Activated CD8-positive, alpha-beta memory T cell treated with anti-CD3 and anti-CD28 coated beads for 48 hours (primary cell): ENCODE data around the gene CHRNA4.
A peak's percentile ranks its signal among the peaks of the same experiment; 100 is the strongest.
"Not testable (repeated sequence)": the region's sequence is repeated elsewhere in the genome, so short reads cannot be mapped to it uniquely, and the experiment has no call there.

ENCODE experiments used
- DNase-seq, 3 experiments: peaks; one replicate each; pipeline ENCODE4 v3.0.0-alpha.2; 2020; ENCODE audit warnings: low read depth in 2 of 3, low spot score in 2 of 3

Gene CHRNA4

DNA sequence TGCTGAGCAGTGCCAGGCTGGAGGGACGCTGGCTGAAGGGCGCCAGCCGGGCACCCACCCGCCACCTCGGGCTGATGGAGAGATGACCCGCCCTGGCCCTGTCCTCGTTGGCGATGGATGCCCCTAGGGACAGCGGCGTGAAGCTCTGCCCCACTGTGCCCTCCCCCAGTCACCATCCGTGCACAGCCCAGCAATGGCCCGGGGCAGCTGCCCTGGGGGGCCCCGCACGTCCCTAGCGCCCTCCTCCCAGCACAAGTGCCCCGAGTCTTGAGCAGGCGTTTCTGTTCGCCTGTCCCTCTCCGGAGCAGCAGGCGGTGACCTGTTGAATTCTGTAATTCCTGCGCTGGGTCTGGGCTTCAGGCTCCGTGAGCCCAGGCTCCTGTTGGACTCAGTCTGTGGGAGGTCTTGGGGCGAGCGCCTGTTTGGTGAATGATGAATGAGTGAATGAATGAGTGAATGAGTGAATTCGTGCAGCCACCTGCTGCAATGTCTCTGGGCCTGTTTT lies 36.8 kb upstream of the CHRNA4 start:
- DNase-seq, result no peak

DNA sequence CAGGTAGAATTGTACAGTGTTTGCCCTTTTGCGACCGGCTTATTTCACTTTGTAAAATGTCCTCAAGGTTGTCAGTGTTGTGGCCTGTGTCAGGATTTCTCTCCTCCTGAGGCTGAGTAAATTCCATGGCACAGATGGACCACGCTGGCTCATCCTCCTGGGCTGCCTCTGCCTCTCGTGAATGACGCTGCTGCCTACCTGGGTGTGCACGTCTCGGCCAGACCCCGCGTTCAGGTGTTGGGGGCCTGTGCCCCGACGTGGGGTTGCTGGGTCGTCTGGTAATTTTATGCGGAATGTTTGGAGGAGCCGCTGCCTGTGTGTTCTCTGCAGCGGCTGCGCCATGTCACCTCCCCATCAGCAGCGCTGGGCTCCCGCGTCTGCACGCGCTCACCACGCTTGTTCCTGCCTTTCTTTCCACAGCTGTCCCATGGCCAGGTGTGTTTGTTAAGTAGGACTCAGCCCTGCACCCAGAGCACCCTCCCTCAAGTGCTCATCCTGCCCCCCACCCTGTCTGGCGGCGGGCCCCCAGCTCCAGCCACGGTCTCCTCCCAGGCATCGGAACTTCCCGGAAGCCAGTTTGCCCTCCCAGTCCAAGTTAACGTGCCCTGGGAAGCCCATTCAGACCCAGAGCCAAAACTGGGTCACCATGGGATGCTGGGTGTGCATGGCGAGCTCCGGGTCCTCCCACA lies 36.1 kb upstream of the CHRNA4 start:
- DNase-seq, result no peak

DNA sequence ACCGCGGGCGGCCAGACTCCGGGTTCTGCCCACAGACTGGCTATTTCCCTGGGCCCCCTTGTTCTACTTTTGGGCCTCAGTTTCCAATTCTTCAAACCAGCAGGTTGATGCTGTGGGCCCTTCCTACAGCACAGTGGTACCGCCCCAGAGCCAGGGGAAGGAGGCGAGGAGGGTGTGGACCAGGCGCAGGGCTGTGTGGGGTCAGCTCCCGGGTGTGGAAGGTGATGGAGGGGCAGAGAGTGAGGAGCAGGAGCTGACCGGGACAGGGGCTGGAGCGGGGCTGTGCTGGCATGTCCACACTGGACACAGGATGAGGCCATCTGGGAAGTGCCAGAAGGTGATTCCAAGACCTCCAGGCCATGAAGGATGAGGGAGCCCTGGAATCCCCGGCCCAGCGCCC lies 35.2 kb upstream of the CHRNA4 start:
- no peak for DNase-seq

GRCh38 chr20:63395723-63396122 lies 34.6 kb upstream of the CHRNA4 start:
- no peak for DNase-seq

DNA sequence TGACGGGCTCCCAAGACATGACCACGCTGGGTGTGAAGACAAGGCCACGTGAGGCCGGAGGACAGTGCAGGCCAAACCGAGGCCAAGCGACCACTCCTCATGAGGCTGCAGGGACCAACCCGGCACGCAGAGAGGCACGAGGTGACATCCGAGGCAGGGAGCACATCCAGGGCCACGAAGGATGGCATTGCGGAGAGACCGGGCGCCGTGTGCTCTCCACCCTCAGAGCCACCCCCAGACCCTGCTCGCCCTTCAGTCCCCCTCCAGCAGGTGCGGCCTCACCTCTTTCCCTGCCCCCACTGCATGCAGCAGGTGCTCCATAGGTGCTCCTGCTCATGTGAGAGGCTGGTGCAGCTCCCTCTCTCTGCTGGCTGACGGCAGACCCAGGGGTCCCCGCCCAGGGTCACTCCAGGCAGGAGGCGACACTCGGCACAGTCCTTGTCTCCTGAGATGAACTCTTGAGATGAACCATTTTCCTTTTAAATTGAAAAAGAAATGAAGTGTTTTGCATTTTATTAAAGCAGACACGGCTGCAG lies 33.8 kb upstream of the CHRNA4 start:
- DNase-seq, result no peak

GRCh38 chr20:63394069-63394919 lies 33.1 kb upstream of the CHRNA4 start:
- no peak for DNase-seq

DNA sequence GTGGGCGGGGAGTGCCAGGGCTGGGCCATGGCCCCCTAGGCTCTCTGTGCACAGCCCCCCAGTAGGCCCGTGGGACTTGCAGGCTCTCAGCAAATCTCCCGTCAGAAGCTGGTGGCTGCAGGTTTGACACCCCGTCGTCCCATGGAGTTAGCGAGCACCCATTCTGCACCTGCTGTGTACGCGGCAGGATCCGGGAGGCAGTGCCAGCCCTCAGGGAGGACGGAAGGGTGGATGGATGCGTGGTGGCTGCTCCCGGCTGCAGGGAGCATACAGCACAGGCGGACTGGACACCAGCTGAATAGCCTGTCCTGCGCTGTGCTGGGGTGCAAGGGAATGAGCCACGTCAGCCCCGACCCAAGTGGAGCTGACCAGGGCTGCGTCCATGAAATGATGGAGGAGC lies 32.4 kb upstream of the CHRNA4 start:
- no peak for DNase-seq

DNA sequence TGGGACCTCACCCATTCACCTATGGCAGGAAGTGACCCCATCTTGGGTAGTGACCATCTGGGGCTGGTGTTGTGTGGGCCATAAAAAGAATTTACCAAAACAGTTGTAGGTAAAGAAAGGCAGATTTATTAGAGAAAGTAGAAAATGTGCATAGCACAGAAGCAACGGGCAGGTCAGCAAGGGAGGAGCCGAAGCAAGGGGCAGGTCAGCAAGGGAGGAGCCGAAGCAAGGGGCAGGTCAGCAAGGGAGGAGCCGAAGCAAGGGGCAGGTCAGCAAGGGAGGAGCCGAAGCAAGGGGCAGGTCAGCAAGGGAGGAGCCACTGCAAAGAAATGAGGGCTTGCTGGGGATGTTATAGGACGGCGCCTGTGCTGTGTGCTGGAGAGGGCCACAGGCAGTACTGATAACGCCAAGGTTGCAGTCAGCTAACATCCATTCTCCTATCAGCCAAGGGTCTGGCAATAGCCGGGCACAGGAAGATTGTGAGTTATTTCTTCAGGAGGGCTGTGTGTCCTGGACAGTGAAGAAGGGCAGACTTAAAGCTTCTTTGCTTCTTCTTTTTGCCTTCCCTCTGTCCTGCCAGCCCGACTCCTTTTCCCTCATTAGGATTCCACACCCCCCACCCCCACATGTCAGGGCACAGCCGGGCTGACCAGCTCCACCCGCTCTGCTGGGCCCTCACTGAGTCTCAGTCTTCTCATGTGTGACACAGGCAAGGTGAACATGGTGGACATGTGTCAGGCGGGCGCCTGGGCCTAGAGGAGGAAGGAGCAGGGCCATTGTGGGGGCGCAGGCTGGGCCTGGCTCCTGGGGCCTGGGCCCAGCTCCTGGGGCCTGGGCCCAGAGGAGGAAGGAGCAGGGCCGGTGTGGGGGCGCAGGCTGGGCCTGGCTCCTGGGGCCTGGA lies 31.6 kb upstream of the CHRNA4 start:
- no peak for DNase-seq

DNA sequence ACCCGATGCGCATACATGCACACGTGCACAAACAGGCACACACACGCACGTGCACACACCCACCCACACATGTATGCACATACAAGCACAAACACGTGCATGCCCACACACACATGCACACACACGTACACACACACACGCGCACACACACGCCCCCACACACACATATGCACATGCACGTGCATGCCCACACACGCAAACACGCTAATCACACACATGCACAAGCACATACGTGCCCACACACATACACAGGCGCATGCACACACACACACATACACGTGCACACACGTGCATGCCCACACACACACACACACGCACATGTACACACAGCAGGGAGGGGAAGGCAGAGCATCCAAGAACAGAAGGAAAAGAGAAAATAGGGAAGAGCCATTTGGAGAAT lies 26.8 kb upstream of the CHRNA4 start:
- DNase-seq, result no peak

DNA sequence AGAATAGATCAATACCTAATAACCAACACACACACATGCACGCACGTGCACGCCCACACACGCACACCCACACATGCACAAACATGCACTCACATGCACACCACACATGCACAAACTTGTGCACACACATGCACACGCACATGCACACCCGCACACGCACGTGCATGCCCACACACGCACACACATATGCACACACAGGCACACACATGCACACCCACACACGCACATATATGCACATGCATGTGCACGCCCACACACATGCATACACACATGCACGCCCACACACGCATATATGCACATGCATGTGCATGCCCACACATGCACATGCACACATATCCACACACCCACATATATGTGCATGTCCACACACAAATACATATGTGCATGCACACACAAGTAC lies 26.2 kb upstream of the CHRNA4 start:
- DNase-seq, result no peak

- DNase-seq, result no peak
Observed at GRCh38 chr20:63386491-63386890, 25.3 kb upstream of the CHRNA4 start.

- DNase-seq, result no peak
Observed at GRCh38 chr20:63385819-63386218, 24.7 kb upstream of the CHRNA4 start.

GRCh38 chr20:63384336-63384735 lies 23.2 kb upstream of the CHRNA4 start:
- no peak for DNase-seq

DNA sequence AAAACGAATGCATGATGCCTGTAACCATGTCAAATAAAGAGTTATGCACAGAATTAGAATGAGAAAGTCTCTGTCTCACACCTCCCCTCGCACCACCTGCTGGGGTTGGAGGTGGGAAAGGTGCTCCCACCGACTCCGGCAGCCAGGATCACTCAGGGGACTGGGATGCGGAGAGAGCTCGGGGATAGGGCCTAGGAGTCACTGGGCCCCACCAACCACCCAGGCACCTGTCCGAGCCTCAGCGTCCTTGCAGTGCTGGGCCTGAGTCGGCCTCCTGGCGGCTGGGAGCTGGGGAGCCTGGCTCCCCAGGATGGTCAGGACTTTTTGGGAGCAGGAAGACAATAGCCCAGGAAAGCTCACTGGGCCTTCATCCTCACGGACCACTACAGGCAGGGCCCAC lies 22.4 kb upstream of the CHRNA4 start:
- DNase-seq, result no peak

DNA sequence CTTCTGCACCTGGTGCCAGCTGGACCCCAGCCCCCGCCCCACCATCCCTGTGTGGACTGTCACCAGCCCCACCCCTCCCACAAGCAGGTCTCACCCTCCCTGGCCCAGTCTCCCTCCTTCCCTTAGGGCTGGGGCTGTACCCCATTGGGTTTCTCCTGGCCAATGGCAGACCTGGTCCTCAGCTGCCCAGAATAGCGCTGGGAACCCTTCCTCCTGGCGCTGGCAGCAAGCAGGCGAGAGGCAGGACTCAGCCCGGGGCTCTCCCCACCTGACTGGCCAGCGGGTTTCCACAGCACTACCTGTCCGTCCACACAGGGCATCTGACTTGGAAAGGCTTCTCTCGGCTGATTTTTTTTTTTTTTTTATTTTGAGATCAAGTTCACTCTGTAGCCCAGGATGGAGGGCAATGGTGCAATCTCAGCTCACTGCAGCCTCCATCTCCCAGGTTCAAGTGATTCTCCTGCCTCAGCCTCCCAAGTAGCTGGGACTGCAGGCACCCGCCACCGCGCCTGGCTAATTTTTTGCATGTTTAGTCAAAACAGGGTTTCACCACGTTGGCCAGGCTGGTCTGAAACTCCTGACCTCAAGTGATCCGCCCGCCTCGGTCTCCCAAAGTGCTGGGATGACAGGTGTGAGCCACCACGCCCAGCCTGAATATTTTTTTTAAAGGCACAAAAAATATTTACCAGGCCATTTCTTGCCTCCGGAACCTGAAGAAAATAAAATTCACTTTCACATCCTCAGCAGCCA lies 21.6 kb upstream of the CHRNA4 start:
- no peak for DNase-seq

DNA sequence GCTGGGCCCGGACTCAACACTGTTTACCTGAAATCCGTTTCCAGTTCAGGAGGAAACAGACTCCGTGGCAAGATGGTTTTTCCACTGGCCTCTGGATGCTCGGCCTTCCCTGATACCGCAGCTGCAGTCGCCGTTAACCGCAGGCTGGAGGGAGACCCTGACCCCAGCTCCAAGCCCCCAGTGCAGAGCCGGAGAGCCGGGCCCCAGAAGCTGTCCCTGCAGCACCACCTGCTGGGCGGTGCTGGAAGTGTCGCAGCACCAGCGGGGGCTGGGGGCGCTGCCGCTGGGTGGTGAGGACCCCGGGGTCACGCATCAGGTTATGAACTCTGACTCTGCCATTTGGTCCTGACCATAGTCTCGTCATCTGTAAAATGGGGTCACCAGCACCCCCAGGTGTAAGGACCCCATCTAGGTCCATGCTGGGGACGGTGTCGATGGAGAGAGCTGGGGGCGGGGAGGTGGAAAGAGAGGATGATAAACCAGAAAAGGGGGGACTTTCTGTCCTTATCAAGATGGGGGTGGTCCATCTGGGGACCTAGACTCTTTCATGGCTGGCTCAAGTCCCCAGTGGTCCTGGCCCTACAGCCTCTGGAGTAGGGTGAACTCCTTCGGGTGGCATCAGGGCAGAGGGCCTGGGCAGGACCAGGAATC lies 20.8 kb upstream of the CHRNA4 start:
- DNase-seq, result peak in 1 of 3 experiments; percentile 25

DNA sequence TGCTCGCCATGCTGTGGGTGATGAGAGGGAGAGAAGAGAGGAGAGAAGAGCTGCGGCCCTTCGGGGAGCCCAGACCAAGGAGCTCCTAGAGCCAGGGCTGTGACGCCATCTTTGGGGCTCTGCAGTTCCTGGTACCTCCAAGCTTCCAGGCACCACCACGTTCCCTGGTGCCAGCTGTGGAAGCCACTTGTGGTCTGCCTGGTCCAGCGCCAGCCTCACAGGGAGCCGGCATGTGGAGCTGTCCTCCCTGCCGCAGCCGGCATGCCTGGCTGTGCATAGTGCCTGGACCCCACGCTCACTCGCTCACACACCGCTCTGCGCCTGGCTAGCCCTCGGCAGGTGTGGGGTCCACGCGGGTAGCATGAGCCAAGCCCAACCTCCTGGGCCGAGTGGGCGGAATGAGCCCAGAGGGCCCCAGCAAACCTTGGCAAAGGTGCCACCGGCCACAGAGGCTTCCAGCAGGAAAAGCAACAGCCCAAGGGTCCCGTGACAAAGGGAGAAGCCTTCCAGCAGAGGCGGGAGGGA lies 19.3 kb upstream of the CHRNA4 start:
- no peak for DNase-seq

DNA sequence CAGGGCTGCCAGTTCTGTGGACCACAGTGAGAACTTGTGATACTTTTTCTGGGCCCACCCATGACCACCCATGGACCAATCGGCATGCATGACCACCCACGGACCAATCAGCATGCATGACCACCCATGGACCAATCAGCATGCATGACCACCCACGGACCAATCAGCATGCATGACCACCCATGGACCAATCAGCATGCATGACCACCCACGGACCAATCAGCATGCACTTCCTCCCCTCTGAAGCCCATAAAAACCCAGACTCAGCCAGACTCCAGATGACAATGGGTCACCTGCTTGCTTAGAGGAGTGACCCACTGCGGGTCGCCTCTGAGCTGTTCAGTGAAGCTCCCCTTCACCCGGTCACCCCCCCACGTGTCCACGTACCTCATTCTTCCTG lies 18.7 kb upstream of the CHRNA4 start:
- DNase-seq, result not testable (repeated sequence)

- DNase-seq, result no peak
Observed at GRCh38 chr20:63379296-63379695, 18.1 kb upstream of the CHRNA4 start.

GRCh38 chr20:63378626-63379025 lies 17.5 kb upstream of the CHRNA4 start:
- no peak for DNase-seq
